ENCODE data around the gene IFI27.
"Not testable (repeated sequence)": the region's sequence is repeated elsewhere in the genome, so short reads cannot be mapped to it uniquely, and the experiment has no call there.

The IFI27 gene

GRCh38 chr14:94142247-94142646, 31.7 kb downstream of the IFI27 start:
- TF ChIP-seq POLR2A (IDR thresholded peaks at IDR 0.05; ENCODE audit: low read depth, low read length), result no peak
- FAIRE-seq (no peak), DNase-seq (ENCODE audit: insufficient read length, low spot score) (no peak)

DNA sequence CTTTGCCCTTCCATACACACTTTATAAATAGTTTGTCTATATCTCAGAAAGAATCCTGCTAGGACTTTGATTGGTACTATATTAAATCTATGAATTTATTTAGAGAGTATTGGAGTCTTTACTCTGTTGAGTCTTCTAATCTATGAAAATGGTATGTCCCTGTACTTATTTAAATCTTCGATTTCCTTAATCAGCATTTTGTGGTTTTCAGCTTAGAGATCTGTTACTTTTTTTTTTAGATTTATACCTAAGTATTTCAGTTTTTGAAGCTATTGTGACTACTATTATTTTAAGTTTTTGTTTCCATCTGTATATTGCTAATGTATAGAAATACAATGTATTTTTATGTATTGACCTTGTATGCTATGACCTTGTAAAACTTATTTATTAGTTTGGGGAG, 32.3 kb downstream of the IFI27 start:
- FAIRE-seq, result no peak
- TF ChIP-seq POLR2A (IDR thresholded peaks at IDR 0.05; ENCODE audit: low read depth, low read length), result no peak
- no peak for DNase-seq (ENCODE audit: insufficient read length, low spot score)

GRCh38 chr14:94143239-94143638, 32.7 kb downstream of the IFI27 start:
- FAIRE-seq (no peak), DNase-seq (ENCODE audit: insufficient read length, low spot score) (no peak)
- TF ChIP-seq POLR2A (IDR thresholded peaks at IDR 0.05; ENCODE audit: low read depth, low read length), result no peak

- no peak for FAIRE-seq
- no peak for DNase-seq (ENCODE audit: insufficient read length, low spot score)
- TF ChIP-seq POLR2A (IDR thresholded peaks at IDR 0.05; ENCODE audit: low read depth, low read length), result no peak
These were observed 33.2 kb downstream of the IFI27 start for GRCh38 chr14:94143711-94144110.

DNA sequence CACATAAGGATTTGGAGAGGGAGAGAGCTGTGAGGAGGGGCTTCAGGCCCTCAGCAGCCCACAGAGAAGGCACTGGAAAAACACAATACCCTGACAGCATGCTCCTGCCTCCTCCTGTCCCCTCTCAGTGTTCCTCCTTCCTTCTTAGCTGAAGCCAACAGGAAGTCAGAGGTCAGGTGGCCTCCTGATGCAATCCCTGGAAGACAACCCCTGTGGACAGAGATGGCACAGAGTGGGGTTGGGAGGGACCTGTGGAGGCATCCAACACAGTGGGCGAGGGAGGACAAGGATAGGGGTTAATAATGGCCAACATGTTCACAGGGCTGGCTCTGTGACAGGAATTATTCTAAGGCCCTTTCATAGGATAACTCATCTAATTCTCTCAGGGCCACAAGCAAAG, 34.2 kb downstream of the IFI27 start:
- no peak for TF ChIP-seq POLR2A (IDR thresholded peaks at IDR 0.05; ENCODE audit: low read depth, low read length)
- FAIRE-seq, result no peak
- DNase-seq (ENCODE audit: insufficient read length, low spot score), result no peak

DNA sequence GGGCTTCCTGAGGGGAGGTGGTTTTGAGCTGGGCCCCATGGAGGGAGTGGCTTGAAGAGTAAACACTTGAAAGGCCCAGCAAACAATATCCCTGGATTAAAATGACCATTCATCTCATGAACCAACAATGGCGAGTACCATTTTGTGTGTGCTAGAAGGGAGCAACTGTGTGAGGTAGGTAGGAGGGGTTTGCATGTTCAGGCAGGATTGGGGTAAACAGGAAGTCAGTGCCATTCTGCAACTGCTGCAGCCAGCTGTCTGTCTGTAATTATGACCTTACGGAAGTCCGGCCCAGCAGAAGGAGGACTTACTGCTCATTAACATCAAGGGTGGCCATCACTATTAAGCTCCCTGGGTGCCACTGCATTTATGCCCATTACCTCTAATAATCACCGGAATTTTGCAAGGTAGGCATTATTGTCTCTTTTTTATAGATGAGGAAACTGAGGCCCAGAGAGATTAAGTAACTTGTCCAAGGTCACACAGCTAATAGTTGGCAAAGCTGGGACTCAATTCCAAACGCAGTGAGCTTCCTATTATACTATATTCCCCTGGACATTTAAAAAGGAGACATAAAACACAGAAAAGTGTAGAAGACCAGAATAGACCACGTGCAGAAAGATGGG, 35.5 kb downstream of the IFI27 start:
- DNase-seq (ENCODE audit: insufficient read length, low spot score), result no peak

DNA sequence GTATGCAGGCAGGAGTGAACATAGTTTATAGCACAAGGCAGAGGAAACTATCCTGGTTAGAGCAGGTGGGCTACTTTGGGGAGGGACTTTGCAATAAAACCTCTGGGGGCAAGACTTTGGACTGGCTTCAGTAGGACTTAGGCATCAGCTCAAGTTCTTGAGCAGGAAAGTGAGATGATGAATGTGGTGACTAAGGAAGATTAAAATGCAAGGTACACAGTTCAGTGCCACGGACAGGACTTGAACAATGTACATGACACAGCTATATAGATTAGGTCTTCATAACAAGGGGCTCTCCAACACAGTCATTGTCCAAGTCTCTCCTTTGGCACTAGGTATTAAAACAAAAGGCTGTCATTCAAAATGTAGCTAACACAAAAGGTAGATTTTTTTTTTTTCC, 42.1 kb downstream of the IFI27 start:
- no peak for TF ChIP-seq POLR2A (IDR thresholded peaks at IDR 0.05; ENCODE audit: low read depth, low read length)
- FAIRE-seq, result no peak

More for the DNA sequence above, 35.5 kb downstream of the IFI27 start:
- no peak for TF ChIP-seq POLR2A (IDR thresholded peaks at IDR 0.05; ENCODE audit: low read depth, low read length)
- FAIRE-seq, result no peak

DNA sequence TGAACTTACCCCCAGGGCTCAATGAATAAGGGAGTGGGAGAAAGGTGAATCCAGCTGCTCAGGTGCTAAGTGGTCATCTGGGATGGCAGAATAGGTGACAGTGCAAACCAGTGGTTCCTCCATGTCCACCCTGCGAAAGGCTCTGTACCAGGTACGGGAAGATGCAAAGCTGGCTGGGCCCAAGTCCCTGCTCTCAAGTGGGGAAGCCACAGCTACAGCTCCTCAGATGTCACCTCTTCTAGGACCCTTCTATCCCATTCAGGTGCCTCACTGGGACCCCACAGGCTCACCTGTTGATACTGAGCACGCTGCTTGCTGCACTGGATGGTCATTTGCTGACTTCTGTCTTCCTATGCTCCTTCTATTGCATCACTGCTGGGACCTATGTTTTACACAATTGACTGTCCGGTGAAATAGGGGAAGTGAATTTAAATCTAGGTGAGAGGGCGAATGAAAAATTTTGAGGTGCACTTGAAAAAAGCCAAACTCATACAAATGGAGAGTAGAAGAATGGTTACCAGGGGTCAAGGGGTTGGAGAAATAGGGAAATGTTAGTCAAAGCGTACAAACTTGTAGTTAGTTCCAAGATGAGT, 43.3 kb downstream of the IFI27 start:
- TF ChIP-seq POLR2A (IDR thresholded peaks at IDR 0.05; ENCODE audit: low read depth, low read length), result no peak
- FAIRE-seq (no peak), DNase-seq (ENCODE audit: insufficient read length, low spot score) (no peak)

More for the DNA sequence above, 42.1 kb downstream of the IFI27 start:
- no peak for DNase-seq (ENCODE audit: insufficient read length, low spot score)

DNA sequence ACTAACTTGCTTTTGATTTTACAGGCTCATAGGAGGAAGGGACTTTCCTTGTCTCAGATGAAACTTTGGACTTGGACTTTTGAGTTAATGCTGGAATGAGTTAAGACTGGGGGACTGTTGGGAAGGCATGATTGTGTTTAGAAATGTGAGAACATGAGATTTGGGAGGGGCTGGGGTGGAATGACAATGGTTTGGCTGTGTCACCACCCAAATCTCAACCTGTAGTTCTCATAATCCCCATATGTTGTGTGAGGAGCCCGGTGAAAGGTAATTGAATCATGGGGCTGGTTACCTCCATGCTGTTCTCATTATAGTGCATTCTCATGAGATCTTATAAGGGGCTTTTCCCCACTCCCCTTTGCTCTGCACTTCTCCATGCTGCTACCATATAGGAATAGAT, 45.6 kb downstream of the IFI27 start:
- FAIRE-seq; DNase-seq (ENCODE audit: insufficient read length, low spot score): not testable (repeated sequence)

GRCh38 chr14:94157197-94157596, 46.7 kb downstream of the IFI27 start:
- TF ChIP-seq POLR2A (IDR thresholded peaks at IDR 0.05; ENCODE audit: low read depth, low read length), result no peak
- DNase-seq (ENCODE audit: insufficient read length, low spot score) (no peak), FAIRE-seq (no peak)

- TF ChIP-seq POLR2A (IDR thresholded peaks at IDR 0.05; ENCODE audit: low read depth, low read length), result no peak
- DNase-seq (ENCODE audit: insufficient read length, low spot score), result no peak
- no peak for FAIRE-seq
These were observed 47.8 kb downstream of the IFI27 start for GRCh38 chr14:94158239-94158883.

DNA sequence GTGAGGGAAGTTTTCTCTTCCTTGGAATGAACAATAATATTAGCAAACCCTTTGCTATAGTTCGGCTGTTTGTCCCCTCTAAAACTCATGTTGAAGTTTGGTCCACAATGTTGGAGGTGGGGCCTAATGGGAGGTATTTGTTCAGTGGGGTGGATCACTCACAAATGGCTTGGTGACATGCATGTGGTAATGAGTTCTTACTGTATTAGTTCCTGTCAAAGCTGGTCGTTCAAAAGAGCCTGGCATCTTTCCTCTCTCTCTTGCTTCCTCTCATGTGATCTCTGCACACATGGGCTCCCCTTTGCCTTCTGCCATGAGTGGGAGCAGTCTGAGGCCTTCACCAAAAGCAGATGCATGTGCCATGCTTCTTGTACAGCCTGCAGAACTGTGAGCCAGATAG, 50.5 kb downstream of the IFI27 start:
- DNase-seq (ENCODE audit: insufficient read length, low spot score) (no peak), FAIRE-seq (no peak)
- TF ChIP-seq POLR2A (IDR thresholded peaks at IDR 0.05; ENCODE audit: low read depth, low read length), result no peak

DNA sequence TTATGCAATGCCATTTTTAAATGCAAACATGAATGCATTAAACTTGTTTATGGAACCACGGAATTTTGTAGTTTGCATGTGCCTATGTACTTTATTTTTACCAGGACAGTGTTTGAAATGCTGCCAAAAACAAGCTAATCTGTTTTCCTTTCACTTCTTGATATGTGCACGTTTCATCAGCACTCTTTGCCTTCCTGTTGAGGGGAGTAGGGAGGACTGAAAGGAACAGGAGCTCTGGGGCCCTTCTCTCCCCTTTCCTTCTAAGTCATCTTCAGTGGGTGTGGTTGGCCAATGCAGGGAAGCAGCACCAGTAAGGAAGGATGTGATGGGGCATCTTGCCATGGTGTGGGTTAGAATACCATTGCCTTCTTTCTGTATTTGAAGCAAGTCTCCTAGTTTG, 51.4 kb downstream of the IFI27 start:
- TF ChIP-seq POLR2A (IDR thresholded peaks at IDR 0.05; ENCODE audit: low read depth, low read length), result no peak
- DNase-seq (ENCODE audit: insufficient read length, low spot score) (no peak), FAIRE-seq (no peak)

DNA sequence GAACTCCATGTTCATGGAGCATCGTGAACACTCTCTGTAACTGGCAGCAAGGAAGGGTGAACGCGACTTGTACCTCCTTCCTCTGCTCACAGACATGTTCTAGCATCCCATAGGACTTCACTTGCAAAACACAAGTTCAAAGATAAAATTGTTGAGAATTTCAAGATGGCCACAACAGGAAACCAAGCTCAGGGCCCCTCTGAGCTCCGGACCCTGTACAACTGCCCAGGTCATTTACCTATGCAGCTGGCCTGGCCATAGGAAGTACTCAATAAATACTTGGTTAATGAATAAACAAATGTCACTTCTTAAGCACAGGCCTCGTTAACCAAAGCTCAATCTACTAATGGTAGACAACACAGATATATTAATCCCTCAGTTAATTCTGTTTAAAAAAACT, 51.9 kb downstream of the IFI27 start:
- FAIRE-seq (no peak), DNase-seq (ENCODE audit: insufficient read length, low spot score) (no peak)
- TF ChIP-seq POLR2A (IDR thresholded peaks at IDR 0.05; ENCODE audit: low read depth, low read length), result no peak

DNA sequence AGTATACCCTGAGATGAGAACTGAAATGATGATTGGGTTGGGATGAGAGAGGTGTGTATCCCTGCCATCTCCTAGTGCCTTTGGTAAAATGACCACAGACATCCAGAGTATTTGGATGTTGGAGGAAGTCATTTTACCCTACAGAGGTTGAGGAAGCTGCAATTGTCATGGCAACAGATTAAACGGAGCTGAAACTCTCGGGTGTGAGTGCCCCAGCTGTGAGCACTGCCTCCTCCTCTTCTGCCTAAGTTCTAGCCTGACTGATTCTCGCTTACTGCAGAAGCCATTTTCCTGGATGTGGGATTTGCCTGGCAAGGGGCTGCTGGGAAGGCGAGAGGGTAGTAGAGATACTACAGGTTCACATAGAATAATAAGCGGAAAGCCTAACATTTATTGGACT, 53.3 kb downstream of the IFI27 start:
- no peak for TF ChIP-seq POLR2A (IDR thresholded peaks at IDR 0.05; ENCODE audit: low read depth, low read length)
- FAIRE-seq, result no peak

More for the DNA sequence above, 53.3 kb downstream of the IFI27 start:
- no peak for DNase-seq (ENCODE audit: insufficient read length, low spot score)
